ENCODE measurements around the gene SYTL3. TPM values are rescaled to one million over a fixed set of nuclear protein-coding genes. Genes with fewer than 3 reads are reported as not detected.

SYTL3 gene
- total RNA-seq, 2 donors from 2014 or later, result 1.3 to 1.8 TPM

DNA sequence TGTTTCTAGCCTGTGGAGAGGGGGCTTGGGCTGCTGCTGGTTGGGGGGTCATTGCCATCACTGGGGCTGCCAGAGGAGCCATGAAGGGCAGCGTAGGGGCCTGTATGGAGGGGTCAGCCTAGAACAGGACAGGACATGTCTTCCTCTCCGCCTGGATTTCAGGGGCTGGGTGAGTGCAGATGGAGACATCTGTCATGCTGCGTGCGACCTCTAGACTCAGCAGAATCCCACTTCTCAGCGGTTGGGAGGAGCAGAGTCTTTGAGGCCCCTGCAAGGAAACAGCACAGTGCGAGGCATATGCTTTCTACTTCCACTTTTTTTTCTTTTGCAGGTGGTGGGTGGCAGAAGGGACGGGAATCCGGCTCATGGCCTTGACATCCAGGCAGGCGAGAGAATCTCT, 101.4 kb downstream of the SYTL3 start:
- no peak overlapping the region for H3K4me3 ChIP-seq
- H3K27me3 ChIP-seq, result no peaks in the 10 kb centered on the region
- TF ChIP-seq POLR2A (IDR thresholded peaks at IDR 0.05), result no peak
- no peak for TF ChIP-seq CTCF (IDR thresholded peaks at IDR 0.05)
- H3K9me3 ChIP-seq, result no peaks in the 10 kb centered on the region
- intact Hi-C loops (cut with DNase I), result no loop called here
- H3K4me1 ChIP-seq, result peaks cover 17% of the 10 kb centered on the region
- DNase-seq (no peak), ATAC-seq (no peak)
- H3K27ac ChIP-seq, result no peak overlapping the region
- 85 to 87% methylated on average over 9 of the region's 9 CpGs for WGBS, 2 donors
- H3K36me3 ChIP-seq (replicated peaks in 1 of 2; ENCODE audit: insufficient read depth in 1 of 2, low read depth in 2 of 2), result no peaks in the 10 kb centered on the region

- no peaks in the 10 kb centered on the region for H3K36me3 ChIP-seq (replicated peaks in 1 of 2; ENCODE audit: insufficient read depth in 1 of 2, low read depth in 2 of 2)
- H3K4me1 ChIP-seq, result peaks cover 17% of the 10 kb centered on the region
- ATAC-seq (peak; percentile 40), DNase-seq (peak in 1 of 4 donors; percentile 41)
- H3K9me3 ChIP-seq, result no peaks in the 10 kb centered on the region
- no peak for TF ChIP-seq POLR2A (IDR thresholded peaks at IDR 0.05)
- no peak for TF ChIP-seq CTCF (IDR thresholded peaks at IDR 0.05)
- no peak overlapping the region for H3K4me3 ChIP-seq
- intact Hi-C loops (cut with DNase I), result no loop called here
- whole genome bisulfite sequencing, 2 donors, result 12 to 28% methylated on average over 9 of the region's 9 CpGs
- no peaks in the 10 kb centered on the region for H3K27me3 ChIP-seq
- H3K27ac ChIP-seq, result peak overlapping the region in 2 of 4 donors; percentile 21 to 34
These were observed 102.1 kb downstream of the SYTL3 start for GRCh38 chr6:158751921-158752320.

GRCh38 chr6:158752613-158753012, 102.8 kb downstream of the SYTL3 start:
- Histone ChIP-seq H3K27ac (peak overlapping the region in 1 of 4 donors; percentile 34), H3K27me3 (no peaks in the 10 kb centered on the region), H3K36me3 (replicated peaks in 1 of 2; ENCODE audit: insufficient read depth in 1 of 2, low read depth in 2 of 2) (no peaks in the 10 kb centered on the region), H3K4me1 (peaks cover 17% of the 10 kb centered on the region), H3K9me3 (no peaks in the 10 kb centered on the region), H3K4me3 (no peak overlapping the region)
- TF ChIP-seq CTCF (IDR thresholded peaks at IDR 0.05), result peak in 4 of 7 experiments; percentile 26 to 52 (median 40)
- no peak for TF ChIP-seq POLR2A (IDR thresholded peaks at IDR 0.05)
- WGBS, 2 donors, result 2 to 12% methylated on average over 3 of the region's 3 CpGs
- ATAC-seq (peak; percentile 61), DNase-seq (peak; percentile 48 to 83 (median 65))
- intact Hi-C loops (cut with DNase I), result no loop called here

- no peak for ATAC-seq
- H3K9me3 ChIP-seq, result no peaks in the 10 kb centered on the region
- WGBS, 2 donors, result 89 to 95% methylated on average over 9 of the region's 9 CpGs
- no peak overlapping the region for H3K4me3 ChIP-seq
- H3K27ac ChIP-seq, result no peak overlapping the region
- H3K27me3 ChIP-seq, result no peaks in the 10 kb centered on the region
- intact Hi-C loops (cut with DNase I), result no loop called here
- H3K4me1 ChIP-seq, result peaks cover 17% of the 10 kb centered on the region
- H3K36me3 ChIP-seq (replicated peaks in 1 of 2; ENCODE audit: insufficient read depth in 1 of 2, low read depth in 2 of 2), result no peaks in the 10 kb centered on the region
- DNase-seq, result no peak
- no peak for TF ChIP-seq POLR2A (IDR thresholded peaks at IDR 0.05)
These were observed 104.0 kb downstream of the SYTL3 start for GRCh38 chr6:158753811-158754210.

DNA sequence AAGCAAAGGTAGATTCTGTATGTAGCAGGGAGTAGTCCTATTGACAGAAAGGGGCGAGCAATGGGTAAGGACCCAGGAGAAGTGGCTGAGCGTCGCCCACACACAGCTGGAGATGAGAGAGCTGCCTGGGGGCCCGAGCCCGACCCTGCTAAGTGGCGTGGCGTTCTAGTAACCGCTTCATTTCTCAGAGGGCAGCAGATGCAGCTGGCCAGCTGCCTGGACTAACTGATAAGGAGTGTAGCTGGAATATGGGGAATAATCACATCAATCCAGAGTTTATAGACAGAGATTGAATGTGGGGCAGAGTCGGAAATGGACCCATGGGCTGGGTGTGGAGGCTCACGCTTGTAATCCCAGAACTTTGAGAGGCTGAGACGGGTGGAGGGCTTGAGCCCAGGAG, 104.9 kb downstream of the SYTL3 start:
- Histone ChIP-seq H3K36me3 (replicated peaks in 1 of 2; ENCODE audit: insufficient read depth in 1 of 2, low read depth in 2 of 2) (no peaks in the 10 kb centered on the region), H3K27ac (no peak overlapping the region), H3K27me3 (no peaks in the 10 kb centered on the region), H3K4me1 (peaks cover 17% of the 10 kb centered on the region), H3K9me3 (no peaks in the 10 kb centered on the region), H3K4me3 (no peak overlapping the region)
- WGBS, 2 donors, result 66 to 80% methylated on average over 11 of the region's 11 CpGs
- no peak for ATAC-seq
- intact Hi-C loops (cut with DNase I), result no loop called here
- no peak for TF ChIP-seq POLR2A (IDR thresholded peaks at IDR 0.05)
- no peak for TF ChIP-seq CTCF (IDR thresholded peaks at IDR 0.05)
- DNase-seq, result no peak

All from body of pancreas (tissue), 4 donors.